ENCODE results near the gene RAD51B.
"Not testable (repeated sequence)": the region's sequence is repeated elsewhere in the genome, so short reads cannot be mapped to it uniquely, and the experiment has no call there.

The RAD51B gene

GRCh38 chr14:67984274-67984673, 164.7 kb downstream of the RAD51B start:
- no peak for DNase-seq (ENCODE audit: low read depth)

- no peak for DNase-seq (ENCODE audit: low read depth)
These were observed 166.7 kb downstream of the RAD51B start for GRCh38 chr14:67986131-67986841.

- DNase-seq (ENCODE audit: low read depth) = no peak
These were observed 168.0 kb downstream of the RAD51B start for GRCh38 chr14:67987606-67988005.

- DNase-seq (ENCODE audit: low read depth) = not testable (repeated sequence)
These were observed 168.6 kb downstream of the RAD51B start for GRCh38 chr14:67988210-67988609.

GRCh38 chr14:67990576-67990975, 171.0 kb downstream of the RAD51B start:
- no peak for DNase-seq (ENCODE audit: low read depth)

GRCh38 chr14:67994531-67994930, 175.0 kb downstream of the RAD51B start:
- no peak for DNase-seq (ENCODE audit: low read depth)

GRCh38 chr14:67996235-67996634, 176.7 kb downstream of the RAD51B start:
- no peak for DNase-seq (ENCODE audit: low read depth)

- no peak for DNase-seq (ENCODE audit: low read depth)
These were observed 179.3 kb downstream of the RAD51B start for GRCh38 chr14:67998834-67999233.

GRCh38 chr14:67999290-67999689, 179.7 kb downstream of the RAD51B start:
- no peak for DNase-seq (ENCODE audit: low read depth)

GRCh38 chr14:67999705-68000384, 180.3 kb downstream of the RAD51B start:
- DNase-seq (ENCODE audit: low read depth) = no peak

GRCh38 chr14:68000511-68000910, 180.9 kb downstream of the RAD51B start:
- no peak for DNase-seq (ENCODE audit: low read depth)

- no peak for DNase-seq (ENCODE audit: low read depth)
These were observed 188.9 kb downstream of the RAD51B start for GRCh38 chr14:68008491-68008890.

- no peak for DNase-seq (ENCODE audit: low read depth)
These were observed 191.9 kb downstream of the RAD51B start for GRCh38 chr14:68011406-68012028.

- DNase-seq (ENCODE audit: low read depth) = no peak
These were observed 193.3 kb downstream of the RAD51B start for GRCh38 chr14:68012871-68013270.

- DNase-seq (ENCODE audit: low read depth) = no peak
These were observed 193.7 kb downstream of the RAD51B start for GRCh38 chr14:68013326-68013725.

GRCh38 chr14:68014771-68015170, 195.2 kb downstream of the RAD51B start:
- no peak for DNase-seq (ENCODE audit: low read depth)

- DNase-seq (ENCODE audit: low read depth) = no peak
These were observed 196.0 kb downstream of the RAD51B start for GRCh38 chr14:68015356-68016254.

- no peak for DNase-seq (ENCODE audit: low read depth)
These were observed 196.8 kb downstream of the RAD51B start for GRCh38 chr14:68016255-68016914.

- DNase-seq (ENCODE audit: low read depth) = no peak
These were observed 199.0 kb downstream of the RAD51B start for GRCh38 chr14:68018598-68018997.

GRCh38 chr14:68020493-68020892, 200.9 kb downstream of the RAD51B start:
- DNase-seq (ENCODE audit: low read depth) = no peak

GRCh38 chr14:68020999-68021663, 201.6 kb downstream of the RAD51B start:
- no peak for DNase-seq (ENCODE audit: low read depth)
